Mesothelial cell of epicardium (in vitro differentiated cells): ENCODE measurements around the gene PCDHGA2. TPM values are rescaled to one million over a fixed set of nuclear protein-coding genes. Genes with fewer than 3 reads are reported as not detected.

ENCODE experiments used
- DNase-seq, 2 experiments: peaks; one replicate each; pipeline ENCODE4 v3.0.0; 2021; ENCODE audit warnings: low spot score in 2 of 2; ENCODE audit not compliant: unreplicated experiment in 2 of 2
- H3K27ac Mint-ChIP-seq: 2 replicates; pipeline ENCODE4 v1.8.0; 2021; ENCODE audit warnings: mixed read lengths
- H3K27me3 Mint-ChIP-seq: 2 replicates; pipeline ENCODE4 v1.8.0; 2021; ENCODE audit warnings: low read depth, mixed read lengths
- H3K36me3 Mint-ChIP-seq: 2 replicates; pipeline ENCODE4 v1.8.0; 2021; ENCODE audit warnings: mixed read lengths
- H3K4me1 Mint-ChIP-seq: 2 replicates; pipeline ENCODE4 v1.8.0; 2021; ENCODE audit warnings: mixed read lengths
- H3K4me3 Mint-ChIP-seq: 2 replicates; pipeline ENCODE4 v1.8.0; 2021; ENCODE audit warnings: mild to moderate bottlenecking, moderate library complexity, mixed read lengths
- H3K9me3 Mint-ChIP-seq: 2 replicates; pipeline ENCODE4 v1.8.0; 2021; ENCODE audit warnings: mixed read lengths
- CTCF ChIP-seq: fragments of 200-600 bp; sonication (generic); IDR thresholded peaks from one replicate; pipeline ENCODE4 v1.5.0; 2021; ENCODE audit warnings: antibody characterized with exemption; ENCODE audit not compliant: unreplicated experiment
- total RNA-seq: library from RNA; stranded (reverse); gene quantifications from 3 replicates; pipeline ENCODE4 v1.2.1, GENCODE V29; 2021

Gene PCDHGA2
- total RNA-seq, 1 donor from 2014 or later: 0.11 TPM

- H3K27me3 Mint-ChIP-seq: no peaks in the 10 kb centered on the region
- H3K36me3 Mint-ChIP-seq: peaks cover 53% of the 10 kb centered on the region
- DNase-seq: no peak
- no peak for TF ChIP-seq CTCF
- H3K4me1 Mint-ChIP-seq: no peaks in the 10 kb centered on the region
- H3K9me3 Mint-ChIP-seq: peaks cover 55% of the 10 kb centered on the region
- H3K4me3 Mint-ChIP-seq: no peak within 1 kb of the TSS
- H3K27ac Mint-ChIP-seq: no peak within 1 kb of the TSS
Observed at GRCh38 chr5:141392429-141393198, 54.1 kb downstream of the PCDHGA2 start, which contains the start of gene PCDHGA8. TSS of gene PCDHGA8 (plus strand) at chr5:141392633. CDS start at chr5:141392814, 181 bp downstream.

Other genes starting within 250 kb of the PCDHGA2 start
- 116 to 127 TPM (median 118 TPM) in 3 replicates for gene PCDHB2, start 244.1 kb upstream of the PCDHGA2 start, total RNA-seq
- gene PCDHB3, start 238.3 kb upstream of the PCDHGA2 start, total RNA-seq: 19.2 to 21.6 TPM (median 19.8 TPM) in 3 replicates
- gene PCDHB4, start 216.9 kb upstream of the PCDHGA2 start, total RNA-seq: 7.9 to 8.6 TPM (median 8.0 TPM) in 3 replicates
- 5.2 to 6.8 TPM (median 6.0 TPM) in 3 replicates for gene PCDHB5, start 203.6 kb upstream of the PCDHGA2 start, total RNA-seq
- 1.8 to 2.1 TPM (median 2.1 TPM) in 3 replicates for gene PCDHB6, start 188.7 kb upstream of the PCDHGA2 start, total RNA-seq
- 1.4 to 1.8 TPM (median 1.6 TPM) in 3 replicates for gene PCDHB7, start 166.1 kb upstream of the PCDHGA2 start, total RNA-seq
- 2.3 to 2.4 TPM (median 2.4 TPM) in 3 replicates for gene PCDHB8, start 161.0 kb upstream of the PCDHGA2 start, total RNA-seq
- gene PCDHB16, start 156.4 kb upstream of the PCDHGA2 start, total RNA-seq: 23.5 to 24.6 TPM (median 24.4 TPM) in 3 replicates
- gene PCDHB9, start 151.6 kb upstream of the PCDHGA2 start, total RNA-seq: 14.5 to 16.0 TPM (median 15.1 TPM) in 3 replicates
- 10.8 to 11.9 TPM (median 11.7 TPM) in 3 replicates for gene PCDHB10, start 146.4 kb upstream of the PCDHGA2 start, total RNA-seq
- gene PCDHB11, start 139.1 kb upstream of the PCDHGA2 start, total RNA-seq: 6.1 to 6.6 TPM (median 6.4 TPM) in 3 replicates
- gene PCDHB12, start 130.0 kb upstream of the PCDHGA2 start, total RNA-seq: 5.8 to 6.4 TPM (median 6.1 TPM) in 3 replicates
- 7.8 to 8.0 TPM (median 8.0 TPM) in 3 replicates for gene PCDHB13, start 124.8 kb upstream of the PCDHGA2 start, total RNA-seq
- 7.1 to 8.6 TPM (median 7.7 TPM) in 3 replicates for gene PCDHB14, start 115.4 kb upstream of the PCDHGA2 start, total RNA-seq
- gene PCDHB15, start 93.4 kb upstream of the PCDHGA2 start, total RNA-seq: 2.2 to 2.4 TPM (median 2.3 TPM) in 3 replicates
- 1.3 to 1.6 TPM (median 1.6 TPM) in 3 replicates for gene SLC25A2, start 34.7 kb upstream of the PCDHGA2 start, total RNA-seq
- 97.2 to 103 TPM (median 99.6 TPM) in 3 replicates for gene TAF7, start 18.0 kb upstream of the PCDHGA2 start, total RNA-seq
- 0.22 to 0.47 TPM (median 0.34 TPM) in 3 replicates for gene PCDHGA1, start 8.2 kb upstream of the PCDHGA2 start, total RNA-seq
- 0.07 to 0.16 TPM (median 0.13 TPM) in 3 replicates for gene PCDHGA3, start 5.1 kb downstream of the PCDHGA2 start, total RNA-seq
- gene PCDHGB1, start 11.3 kb downstream of the PCDHGA2 start, total RNA-seq: 1.7 to 2.0 TPM (median 2.0 TPM) in 3 replicates
- gene PCDHGA4, start 16.3 kb downstream of the PCDHGA2 start, total RNA-seq: 0.86 to 1.2 TPM (median 1.1 TPM) in 3 replicates
- 0.86 to 1.3 TPM (median 1.2 TPM) in 3 replicates for gene PCDHGB2, start 21.2 kb downstream of the PCDHGA2 start, total RNA-seq
- gene PCDHGA5, start 25.4 kb downstream of the PCDHGA2 start, total RNA-seq: 0.51 to 0.66 TPM (median 0.52 TPM) in 3 replicates
- gene PCDHGB3, start 31.5 kb downstream of the PCDHGA2 start, total RNA-seq: 0.59 to 0.74 TPM (median 0.64 TPM) in 3 replicates
- gene PCDHGA6, start 35.1 kb downstream of the PCDHGA2 start, total RNA-seq: 0.25 to 0.60 TPM (median 0.57 TPM) in 3 replicates
- 0.33 to 0.43 TPM (median 0.38 TPM) in 3 replicates for gene PCDHGA7, start 44.0 kb downstream of the PCDHGA2 start, total RNA-seq
- 31.0 to 35.5 TPM (median 33.0 TPM) in 3 replicates for gene PCDHGB4, start 48.9 kb downstream of the PCDHGA2 start, total RNA-seq
- 2.6 to 2.9 TPM (median 2.7 TPM) in 3 replicates for gene PCDHGA8, start 53.9 kb downstream of the PCDHGA2 start, total RNA-seq
- gene PCDHGB5, start 59.2 kb downstream of the PCDHGA2 start, total RNA-seq: 3.3 to 4.5 TPM (median 3.9 TPM) in 3 replicates
- 2.1 to 2.3 TPM (median 2.3 TPM) in 3 replicates for gene PCDHGA9, start 64.0 kb downstream of the PCDHGA2 start, total RNA-seq
- 74.0 to 76.3 TPM (median 75.7 TPM) in 3 replicates for gene PCDHGB6, start 69.3 kb downstream of the PCDHGA2 start, total RNA-seq
- gene PCDHGA10, start 74.2 kb downstream of the PCDHGA2 start, total RNA-seq: 30.7 to 33.4 TPM (median 32.1 TPM) in 3 replicates
- 14.1 to 16.4 TPM (median 14.9 TPM) in 3 replicates for gene PCDHGB7, start 78.9 kb downstream of the PCDHGA2 start, total RNA-seq
- 5.7 to 6.0 TPM (median 6.0 TPM) in 3 replicates for gene PCDHGA11, start 82.3 kb downstream of the PCDHGA2 start, total RNA-seq
- gene PCDHGA12, start 91.7 kb downstream of the PCDHGA2 start, total RNA-seq: 4.1 to 5.2 TPM (median 4.5 TPM) in 3 replicates
- 80.2 to 82.9 TPM (median 80.6 TPM) in 3 replicates for gene PCDHGC3, start 137.2 kb downstream of the PCDHGA2 start, total RNA-seq
- 5.2 to 6.2 TPM (median 5.2 TPM) in 3 replicates for gene PCDHGC4, start 146.3 kb downstream of the PCDHGA2 start, total RNA-seq
- 2.6 to 3.5 TPM (median 3.5 TPM) in 3 replicates for gene PCDHGC5, start 150.3 kb downstream of the PCDHGA2 start, total RNA-seq